SK-N-SH treated with all-trans-retinoic acid at 6 μM for 48 hours (cell line): ENCODE data around the gene POLR2B.
"Not testable (repeated sequence)": the region's sequence is repeated elsewhere in the genome, so short reads cannot be mapped to it uniquely, and the experiment has no call there.

Experiments used
- ATAC-seq: fragments of 200-7000 bp; cut with Tn5 transposase; 3 replicates; pipeline ENCODE4 v1.9.1; 2020; ENCODE audit warnings: mild to moderate bottlenecking, moderate library complexity
- ARNTL ChIP-seq: fragments of 450-650 bp; formaldehyde crosslinking; IDR thresholded peaks from 2 replicates; pipeline ENCODE4 v1.5.0; 2020; ENCODE audit warnings: low read depth, mild to moderate bottlenecking, moderate library complexity, borderline replicate concordance
- BACH2 ChIP-seq: fragments of 250-450 bp; sonication (Bioruptor Pico); IDR thresholded peaks from 2 replicates; pipeline ENCODE4 v1.9.0; 2021; ENCODE audit warnings: mild to moderate bottlenecking, borderline replicate concordance
- CSDC2 ChIP-seq: fragments of 250-450 bp; sonication (Bioruptor Pico); IDR thresholded peaks from 2 replicates; pipeline ENCODE4 v1.5.0; 2020; ENCODE audit warnings: mild to moderate bottlenecking, moderate library complexity
- ESRRG ChIP-seq: fragments of 250-450 bp; sonication (Bioruptor Pico); IDR thresholded peaks from 2 replicates; pipeline ENCODE4 v1.6.1; 2021; ENCODE audit warnings: mild to moderate bottlenecking
- GLIS3 ChIP-seq: fragments of 250-450 bp; sonication (Bioruptor Pico); IDR thresholded peaks from 2 replicates; pipeline ENCODE4 v1.5.0; 2020; ENCODE audit warnings: mild to moderate bottlenecking, moderate library complexity
- ISL1 ChIP-seq: fragments of 250-450 bp; sonication (Bioruptor Pico); IDR thresholded peaks from 2 replicates; pipeline ENCODE4 v2.1.2; 2022; ENCODE audit warnings: mild to moderate bottlenecking, moderate library complexity
- OSR1 ChIP-seq: fragments of 250-450 bp; sonication (Bioruptor Pico); IDR thresholded peaks from 2 replicates; pipeline ENCODE4 v1.8.0; 2022; ENCODE audit warnings: moderate library complexity, mild to moderate bottlenecking, inconsistent platforms
- PPARA ChIP-seq: fragments of 250-450 bp; sonication (Bioruptor Pico); IDR thresholded peaks from 2 replicates; pipeline ENCODE4 v1.5.0; 2020; ENCODE audit warnings: mild to moderate bottlenecking, borderline replicate concordance
- RARB ChIP-seq: fragments of 250-450 bp; sonication (Bioruptor Pico); IDR thresholded peaks from 2 replicates; pipeline ENCODE4 v1.8.0; 2021; ENCODE audit warnings: mild to moderate bottlenecking, moderate library complexity
- SNAI2 ChIP-seq: fragments of 250-450 bp; sonication (Bioruptor Pico); IDR thresholded peaks from 2 replicates; pipeline ENCODE4 v1.5.0; 2020; ENCODE audit warnings: mild to moderate bottlenecking, moderate library complexity
- TCF4 ChIP-seq: fragments of 250-450 bp; sonication (Bioruptor Pico); IDR thresholded peaks from 2 replicates; pipeline ENCODE4 v1.8.0; 2021; ENCODE audit warnings: mild to moderate bottlenecking, moderate library complexity, borderline replicate concordance
- TOX ChIP-seq: fragments of 250-450 bp; sonication (Bioruptor Pico); IDR thresholded peaks from 2 replicates; pipeline ENCODE4 v1.8.0; 2021; ENCODE audit warnings: mild to moderate bottlenecking, moderate library complexity, borderline replicate concordance
- ZFP3 ChIP-seq: fragments of 250-450 bp; sonication (Bioruptor Pico); IDR thresholded peaks from 2 replicates; pipeline ENCODE4 v1.5.0; 2020; ENCODE audit warnings: mild to moderate bottlenecking, moderate library complexity
- ZFP30 ChIP-seq: fragments of 450-650 bp; formaldehyde crosslinking; IDR thresholded peaks from 2 replicates; pipeline ENCODE4 v1.5.0; 2022; ENCODE audit warnings: mild to moderate bottlenecking, moderate library complexity
- ZNF565 ChIP-seq: fragments of 450-650 bp; formaldehyde crosslinking; conservative IDR thresholded peaks from 2 replicates; pipeline ENCODE4 v1.5.0; 2020; ENCODE audit warnings: low read depth, mild to moderate bottlenecking, moderate library complexity
- ZNF8 ChIP-seq: fragments of 450-650 bp; formaldehyde crosslinking; IDR thresholded peaks from 2 replicates; pipeline ENCODE4 v1.5.0; 2020; ENCODE audit warnings: mild to moderate bottlenecking, moderate library complexity
- TF ChIP-seq, protein P1 (sequence below): fragments of 250-450 bp; sonication (Bioruptor Pico); IDR thresholded peaks from 2 replicates; pipeline ENCODE4 v1.5.0; 2020; ENCODE audit warnings: mild to moderate bottlenecking, moderate library complexity
- TF ChIP-seq, protein P2 (sequence below): fragments of 250-450 bp; sonication (Bioruptor Pico); IDR thresholded peaks from 2 replicates; pipeline ENCODE4 v1.5.1; 2020; ENCODE audit warnings: low read depth, mild to moderate bottlenecking, moderate library complexity
- TF ChIP-seq, protein P3 (sequence below): fragments of 250-450 bp; sonication (Bioruptor Pico); IDR thresholded peaks from 2 replicates; pipeline ENCODE4 v1.5.1; 2021; ENCODE audit warnings: mild to moderate bottlenecking, moderate library complexity
- TF ChIP-seq, protein P4 (sequence below): fragments of 250-450 bp; sonication (Bioruptor Pico); IDR thresholded peaks from 2 replicates; pipeline ENCODE4 v1.8.0; 2020; ENCODE audit warnings: mild to moderate bottlenecking, moderate library complexity, borderline replicate concordance

POLR2B gene

GRCh38 chr4:57044279-57044678 lies 65.6 kb downstream of the POLR2B start (continued):
- TF ChIP-seq ZFP30 (no peak), PPARA (CRISPR knock-in tag) (no peak), GLIS3 (CRISPR knock-in tag) (no peak), ISL1 (CRISPR knock-in tag) (no peak)
- TF ChIP-seq, protein P1, sequence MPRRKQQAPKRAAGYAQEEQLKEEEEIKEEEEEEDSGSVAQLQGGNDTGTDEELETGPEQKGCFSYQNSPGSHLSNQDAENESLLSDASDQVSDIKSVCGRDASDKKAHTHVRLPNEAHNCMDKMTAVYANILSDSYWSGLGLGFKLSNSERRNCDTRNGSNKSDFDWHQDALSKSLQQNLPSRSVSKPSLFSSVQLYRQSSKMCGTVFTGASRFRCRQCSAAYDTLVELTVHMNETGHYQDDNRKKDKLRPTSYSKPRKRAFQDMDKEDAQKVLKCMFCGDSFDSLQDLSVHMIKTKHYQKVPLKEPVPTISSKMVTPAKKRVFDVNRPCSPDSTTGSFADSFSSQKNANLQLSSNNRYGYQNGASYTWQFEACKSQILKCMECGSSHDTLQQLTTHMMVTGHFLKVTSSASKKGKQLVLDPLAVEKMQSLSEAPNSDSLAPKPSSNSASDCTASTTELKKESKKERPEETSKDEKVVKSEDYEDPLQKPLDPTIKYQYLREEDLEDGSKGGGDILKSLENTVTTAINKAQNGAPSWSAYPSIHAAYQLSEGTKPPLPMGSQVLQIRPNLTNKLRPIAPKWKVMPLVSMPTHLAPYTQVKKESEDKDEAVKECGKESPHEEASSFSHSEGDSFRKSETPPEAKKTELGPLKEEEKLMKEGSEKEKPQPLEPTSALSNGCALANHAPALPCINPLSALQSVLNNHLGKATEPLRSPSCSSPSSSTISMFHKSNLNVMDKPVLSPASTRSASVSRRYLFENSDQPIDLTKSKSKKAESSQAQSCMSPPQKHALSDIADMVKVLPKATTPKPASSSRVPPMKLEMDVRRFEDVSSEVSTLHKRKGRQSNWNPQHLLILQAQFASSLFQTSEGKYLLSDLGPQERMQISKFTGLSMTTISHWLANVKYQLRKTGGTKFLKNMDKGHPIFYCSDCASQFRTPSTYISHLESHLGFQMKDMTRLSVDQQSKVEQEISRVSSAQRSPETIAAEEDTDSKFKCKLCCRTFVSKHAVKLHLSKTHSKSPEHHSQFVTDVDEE (CRISPR knock-in tag) = no peak

- peak; percentile 41; the same call in 2 of the 3 replicates for ATAC-seq
- TF ChIP-seq PPARA (CRISPR knock-in tag) (no peak), ESRRG (CRISPR knock-in tag) (no peak), ZNF8 (no peak), GLIS3 (CRISPR knock-in tag) (no peak), SNAI2 (CRISPR knock-in tag) (no peak), ISL1 (CRISPR knock-in tag) (no peak), ZFP3 (CRISPR knock-in tag) (no peak), TCF4 (CRISPR knock-in tag) (no peak), RARB (no peak), ZFP30 (no peak), BACH2 (CRISPR knock-in tag) (no peak), TOX (no peak), ZNF565 (no peak), ARNTL (CRISPR knock-in tag) (no peak), CSDC2 (no peak)
- TF ChIP-seq, protein P2, sequence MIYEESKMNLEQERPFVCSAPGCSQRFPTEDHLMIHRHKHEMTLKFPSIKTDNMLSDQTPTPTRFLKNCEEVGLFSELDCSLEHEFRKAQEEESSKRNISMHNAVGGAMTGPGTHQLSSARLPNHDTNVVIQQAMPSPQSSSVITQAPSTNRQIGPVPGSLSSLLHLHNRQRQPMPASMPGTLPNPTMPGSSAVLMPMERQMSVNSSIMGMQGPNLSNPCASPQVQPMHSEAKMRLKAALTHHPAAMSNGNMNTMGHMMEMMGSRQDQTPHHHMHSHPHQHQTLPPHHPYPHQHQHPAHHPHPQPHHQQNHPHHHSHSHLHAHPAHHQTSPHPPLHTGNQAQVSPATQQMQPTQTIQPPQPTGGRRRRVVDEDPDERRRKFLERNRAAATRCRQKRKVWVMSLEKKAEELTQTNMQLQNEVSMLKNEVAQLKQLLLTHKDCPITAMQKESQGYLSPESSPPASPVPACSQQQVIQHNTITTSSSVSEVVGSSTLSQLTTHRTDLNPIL (CRISPR knock-in tag) = no peak
- TF ChIP-seq, protein P3, sequence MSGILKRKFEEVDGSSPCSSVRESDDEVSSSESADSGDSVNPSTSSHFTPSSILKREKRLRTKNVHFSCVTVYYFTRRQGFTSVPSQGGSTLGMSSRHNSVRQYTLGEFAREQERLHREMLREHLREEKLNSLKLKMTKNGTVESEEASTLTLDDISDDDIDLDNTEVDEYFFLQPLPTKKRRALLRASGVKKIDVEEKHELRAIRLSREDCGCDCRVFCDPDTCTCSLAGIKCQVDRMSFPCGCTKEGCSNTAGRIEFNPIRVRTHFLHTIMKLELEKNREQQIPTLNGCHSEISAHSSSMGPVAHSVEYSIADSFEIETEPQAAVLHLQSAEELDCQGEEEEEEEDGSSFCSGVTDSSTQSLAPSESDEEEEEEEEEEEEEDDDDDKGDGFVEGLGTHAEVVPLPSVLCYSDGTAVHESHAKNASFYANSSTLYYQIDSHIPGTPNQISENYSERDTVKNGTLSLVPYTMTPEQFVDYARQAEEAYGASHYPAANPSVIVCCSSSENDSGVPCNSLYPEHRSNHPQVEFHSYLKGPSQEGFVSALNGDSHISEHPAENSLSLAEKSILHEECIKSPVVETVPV = no peak
- TF ChIP-seq, protein P1 (CRISPR knock-in tag) = no peak
Observed at GRCh38 chr4:57044996-57045395, 66.3 kb downstream of the POLR2B start.

GRCh38 chr4:57047046-57047445 lies 68.3 kb downstream of the POLR2B start:
- not testable (repeated sequence) for ATAC-seq

DNA sequence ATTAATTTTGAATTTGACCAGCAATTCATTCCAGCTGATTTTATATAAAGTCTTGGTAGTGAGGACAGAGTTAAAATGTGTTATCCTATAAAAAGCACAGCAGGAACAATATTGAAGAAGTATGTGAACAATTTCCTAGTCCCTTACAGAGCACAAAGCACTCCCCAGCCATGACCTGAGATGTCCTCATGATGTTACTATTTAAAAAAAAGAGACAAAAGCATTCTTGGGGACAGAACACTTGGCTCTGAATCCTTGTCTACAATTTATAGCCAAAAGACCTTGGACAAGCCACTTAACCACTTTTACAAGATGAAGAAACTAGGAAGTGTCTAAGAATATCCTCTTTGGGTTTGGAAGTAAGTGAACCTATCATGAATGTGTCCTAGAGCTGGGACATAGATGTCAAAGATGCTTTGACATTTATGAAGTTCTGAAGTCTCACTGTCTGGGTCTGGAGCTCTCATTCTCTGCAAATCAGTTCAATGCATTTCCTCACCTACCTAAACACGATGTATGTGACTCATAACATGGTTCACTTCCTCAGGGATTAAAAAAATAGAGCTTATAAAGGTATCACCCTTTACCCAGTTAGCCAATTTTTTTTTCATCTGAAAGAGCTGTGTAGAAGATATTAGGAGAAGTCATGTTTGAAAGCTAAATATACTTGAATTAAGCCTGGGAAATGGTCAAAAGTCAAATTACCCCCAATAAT lies 70.1 kb downstream of the POLR2B start:
- ATAC-seq = no peak
- TF ChIP-seq ESRRG (CRISPR knock-in tag) = no peak
- no peak for TF ChIP-seq CSDC2
- TF ChIP-seq, protein P4, sequence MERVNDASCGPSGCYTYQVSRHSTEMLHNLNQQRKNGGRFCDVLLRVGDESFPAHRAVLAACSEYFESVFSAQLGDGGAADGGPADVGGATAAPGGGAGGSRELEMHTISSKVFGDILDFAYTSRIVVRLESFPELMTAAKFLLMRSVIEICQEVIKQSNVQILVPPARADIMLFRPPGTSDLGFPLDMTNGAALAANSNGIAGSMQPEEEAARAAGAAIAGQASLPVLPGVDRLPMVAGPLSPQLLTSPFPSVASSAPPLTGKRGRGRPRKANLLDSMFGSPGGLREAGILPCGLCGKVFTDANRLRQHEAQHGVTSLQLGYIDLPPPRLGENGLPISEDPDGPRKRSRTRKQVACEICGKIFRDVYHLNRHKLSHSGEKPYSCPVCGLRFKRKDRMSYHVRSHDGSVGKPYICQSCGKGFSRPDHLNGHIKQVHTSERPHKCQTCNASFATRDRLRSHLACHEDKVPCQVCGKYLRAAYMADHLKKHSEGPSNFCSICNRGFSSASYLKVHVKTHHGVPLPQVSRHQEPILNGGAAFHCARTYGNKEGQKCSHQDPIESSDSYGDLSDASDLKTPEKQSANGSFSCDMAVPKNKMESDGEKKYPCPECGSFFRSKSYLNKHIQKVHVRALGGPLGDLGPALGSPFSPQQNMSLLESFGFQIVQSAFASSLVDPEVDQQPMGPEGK (CRISPR knock-in tag) = no peak
- TF ChIP-seq ZNF565 = no peak
- no peak for TF ChIP-seq TOX
- TF ChIP-seq ISL1 (CRISPR knock-in tag) = no peak
- TF ChIP-seq OSR1 (CRISPR knock-in tag) = no peak
